Measurements from ENCODE around the gene MVB12B.

DNA sequence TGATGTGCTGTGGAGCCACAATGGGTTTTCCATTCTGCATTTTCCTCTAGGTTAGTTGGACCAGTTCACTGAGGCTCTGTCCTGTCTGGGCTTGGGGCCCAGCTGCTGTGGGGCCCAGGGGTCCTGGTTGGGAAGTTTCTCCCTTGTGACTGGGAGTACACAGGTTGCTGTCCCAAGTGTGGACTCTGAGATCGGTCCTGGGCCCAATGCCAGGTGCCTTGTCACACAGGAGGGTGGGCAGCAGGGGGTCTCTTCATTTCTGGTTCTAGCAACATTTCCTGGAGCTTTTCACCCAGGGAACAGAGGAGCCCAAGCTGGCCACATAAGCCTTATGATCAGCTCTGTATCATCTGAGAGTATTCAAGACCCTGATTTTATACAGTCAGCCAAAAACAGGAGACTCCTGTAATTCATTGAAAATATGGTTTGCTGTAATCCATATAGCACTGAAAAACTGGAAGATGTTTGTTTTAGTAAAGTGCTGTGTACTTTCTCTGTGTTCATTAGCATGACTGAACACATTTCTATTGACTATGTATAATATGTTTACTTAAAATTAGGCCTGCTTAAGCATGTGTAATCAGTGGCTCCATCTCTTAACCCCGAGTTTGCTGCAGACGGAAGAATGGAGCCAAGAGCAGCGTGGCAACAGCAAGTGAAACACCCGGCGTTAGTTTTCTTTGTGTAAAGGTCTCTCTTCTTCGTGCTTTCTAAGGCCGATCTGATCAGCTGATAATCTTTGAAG, 62.5 kb downstream of the MVB12B start:
- no peak for TF ChIP-seq EZH2 (IDR thresholded peaks at IDR 0.05)
- no peak for TF ChIP-seq POLR2AphosphoS5 (IDR thresholded peaks at IDR 0.05; ENCODE audit: borderline replicate concordance, low read depth, low read length)
- no peak for TF ChIP-seq FOXP2 (optimal IDR thresholded peaks at IDR 0.05; ENCODE audit: control extremely low read depth, extremely low read length, insufficient read depth)
